ENCODE results near the gene CYSRT1. TPM values are rescaled to one million over a fixed set of nuclear protein-coding genes. Genes with fewer than 3 reads are reported as not detected.

CYSRT1 gene
- polyA plus RNA-seq, 3 donors, result 8.5 to 13.9 (median 12.8) TPM

- no peak for DNase-seq (ENCODE audit: extremely low read depth in 1 of 11, low read depth in 9 of 11, low spot score in 4 of 11)
Observed at GRCh38 chr9:137201205-137201868, 23.6 kb upstream of the CYSRT1 start.

- DNase-seq (ENCODE audit: extremely low read depth in 1 of 11, low read depth in 9 of 11, low spot score in 4 of 11), result no peak
Observed at GRCh38 chr9:137202966-137203365, 22.0 kb upstream of the CYSRT1 start.

- DNase-seq (ENCODE audit: extremely low read depth in 1 of 11, low read depth in 9 of 11, low spot score in 4 of 11), result no peak
Observed at GRCh38 chr9:137204731-137205125, 20.2 kb upstream of the CYSRT1 start.

- DNase-seq (ENCODE audit: extremely low read depth in 1 of 11, low read depth in 9 of 11, low spot score in 4 of 11), result peak in 10 of 11 donors; percentile 62 to 91 (median 84)
Observed at GRCh38 chr9:137205126-137206069, 19.6 kb upstream of the CYSRT1 start, which contains the start of the genes NDOR1 and TMEM203. NDOR1 (plus strand) TSS chr9:137205700; CDS start chr9:137205778, 78 bp downstream. TMEM203 (minus strand) TSS chr9:137205648; CDS start chr9:137205414, 234 bp downstream.

- no peak for DNase-seq (ENCODE audit: extremely low read depth in 1 of 11, low read depth in 9 of 11, low spot score in 4 of 11)
Observed at GRCh38 chr9:137206602-137207001, 18.4 kb upstream of the CYSRT1 start.

GRCh38 chr9:137211532-137211931 lies 13.4 kb upstream of the CYSRT1 start:
- no peak for DNase-seq (ENCODE audit: extremely low read depth in 1 of 11, low read depth in 9 of 11, low spot score in 4 of 11)

- DNase-seq (ENCODE audit: extremely low read depth in 1 of 11, low read depth in 9 of 11, low spot score in 4 of 11), result no peak
Observed at GRCh38 chr9:137212520-137212919, 12.5 kb upstream of the CYSRT1 start.

GRCh38 chr9:137213160-137214060 lies 11.6 kb upstream of the CYSRT1 start:
- DNase-seq (ENCODE audit: extremely low read depth in 1 of 11, low read depth in 9 of 11, low spot score in 4 of 11), result no peak

- no peak for DNase-seq (ENCODE audit: extremely low read depth in 1 of 11, low read depth in 9 of 11, low spot score in 4 of 11)
Observed at GRCh38 chr9:137214620-137215019, 10.4 kb upstream of the CYSRT1 start.

- no peak for DNase-seq (ENCODE audit: extremely low read depth in 1 of 11, low read depth in 9 of 11, low spot score in 4 of 11)
Observed at GRCh38 chr9:137215196-137215986, 9.6 kb upstream of the CYSRT1 start.

GRCh38 chr9:137216188-137216965 lies 8.6 kb upstream of the CYSRT1 start:
- DNase-seq (ENCODE audit: extremely low read depth in 1 of 11, low read depth in 9 of 11, low spot score in 4 of 11), result no peak

- no peak for DNase-seq (ENCODE audit: extremely low read depth in 1 of 11, low read depth in 9 of 11, low spot score in 4 of 11)
Observed at GRCh38 chr9:137217276-137218211, 7.4 kb upstream of the CYSRT1 start.

- no peak for DNase-seq (ENCODE audit: extremely low read depth in 1 of 11, low read depth in 9 of 11, low spot score in 4 of 11)
Observed at GRCh38 chr9:137218212-137218753, 6.7 kb upstream of the CYSRT1 start.

- no peak for DNase-seq (ENCODE audit: extremely low read depth in 1 of 11, low read depth in 9 of 11, low spot score in 4 of 11)
Observed at GRCh38 chr9:137218754-137219271, 6.2 kb upstream of the CYSRT1 start.

- no peak for DNase-seq (ENCODE audit: extremely low read depth in 1 of 11, low read depth in 9 of 11, low spot score in 4 of 11)
Observed at GRCh38 chr9:137219757-137220316, 5.1 kb upstream of the CYSRT1 start.
